Osteoblast (primary cell): ENCODE measurements around the gene AGTRAP. TPM values are rescaled to one million over a fixed set of nuclear protein-coding genes. Genes with fewer than 3 reads are reported as not detected.

Source experiments
- DNase-seq: peaks from one replicate; pipeline ENCODE4 v3.0.0; 2011; ENCODE audit warnings: low spot score, mixed read lengths; ENCODE audit not compliant: insufficient read length; ENCODE audit errors: missing footprints
- H2AFZ ChIP-seq: 2 replicates; pipeline ENCODE4 v1.6.0; 2011; ENCODE audit warnings: mild to moderate bottlenecking, low read length
- H3K27ac ChIP-seq: 2 replicates; pipeline ENCODE4 v1.5.1; 2011; ENCODE audit warnings: mild to moderate bottlenecking, low read depth, low read length, moderate library complexity
- H3K27me3 ChIP-seq: 2 replicates; pipeline ENCODE4 v1.6.0; 2012; ENCODE audit warnings: mild to moderate bottlenecking, control low read depth, inconsistent platforms, low read length, moderate library complexity; ENCODE audit not compliant: insufficient read depth
- H3K36me3 ChIP-seq: 2 replicates; pipeline ENCODE4 v1.5.1; 2011; ENCODE audit warnings: mild to moderate bottlenecking, low read length, control low read depth, moderate library complexity; ENCODE audit not compliant: insufficient read depth
- H3K4me1 ChIP-seq: 2 replicates; pipeline ENCODE4 v1.5.1; 2011; ENCODE audit warnings: mild to moderate bottlenecking, low read length, control low read depth, moderate library complexity; ENCODE audit not compliant: insufficient read depth
- H3K4me2 ChIP-seq: 2 replicates; pipeline ENCODE4 v1.6.0; 2011; ENCODE audit warnings: mild to moderate bottlenecking, low read length; ENCODE audit not compliant: insufficient read depth
- H3K4me3 ChIP-seq: fragments of 200-600 bp; sonication (generic); 3 replicates; pipeline ENCODE4 v1.5.1; 2012; ENCODE audit warnings: mild to moderate bottlenecking, low read length, inconsistent platforms; ENCODE audit not compliant: insufficient read depth
- H3K79me2 ChIP-seq: 2 replicates; pipeline ENCODE4 v1.6.0; 2012; ENCODE audit warnings: mild to moderate bottlenecking, low read length, control low read depth, inconsistent platforms; ENCODE audit not compliant: insufficient read depth
- H3K9me3 ChIP-seq: 2 replicates; pipeline ENCODE4 v1.5.1; 2011; ENCODE audit warnings: low read depth, low read length, control low read depth
- H4K20me1 ChIP-seq: 2 replicates; pipeline ENCODE4 v1.6.0; 2012; ENCODE audit warnings: mild to moderate bottlenecking, low read length, control low read depth; ENCODE audit not compliant: insufficient read depth
- total RNA-seq: library from RNA; depleted of rRNA; stranded (reverse); fragments of >200 nt; gene quantifications from 2 replicates; pipeline ENCODE4 v1.2.3, GENCODE V29; 2012
- TF ChIP-seq, protein P1 (sequence below): IDR thresholded peaks from 2 replicates; pipeline ENCODE4 v1.5.1; 2011; ENCODE audit warnings: mild to moderate bottlenecking, low read depth, low read length, moderate library complexity; ENCODE audit errors: extremely low read depth

The AGTRAP gene
- total RNA-seq, 1 donor: 56.5 TPM

DNA sequence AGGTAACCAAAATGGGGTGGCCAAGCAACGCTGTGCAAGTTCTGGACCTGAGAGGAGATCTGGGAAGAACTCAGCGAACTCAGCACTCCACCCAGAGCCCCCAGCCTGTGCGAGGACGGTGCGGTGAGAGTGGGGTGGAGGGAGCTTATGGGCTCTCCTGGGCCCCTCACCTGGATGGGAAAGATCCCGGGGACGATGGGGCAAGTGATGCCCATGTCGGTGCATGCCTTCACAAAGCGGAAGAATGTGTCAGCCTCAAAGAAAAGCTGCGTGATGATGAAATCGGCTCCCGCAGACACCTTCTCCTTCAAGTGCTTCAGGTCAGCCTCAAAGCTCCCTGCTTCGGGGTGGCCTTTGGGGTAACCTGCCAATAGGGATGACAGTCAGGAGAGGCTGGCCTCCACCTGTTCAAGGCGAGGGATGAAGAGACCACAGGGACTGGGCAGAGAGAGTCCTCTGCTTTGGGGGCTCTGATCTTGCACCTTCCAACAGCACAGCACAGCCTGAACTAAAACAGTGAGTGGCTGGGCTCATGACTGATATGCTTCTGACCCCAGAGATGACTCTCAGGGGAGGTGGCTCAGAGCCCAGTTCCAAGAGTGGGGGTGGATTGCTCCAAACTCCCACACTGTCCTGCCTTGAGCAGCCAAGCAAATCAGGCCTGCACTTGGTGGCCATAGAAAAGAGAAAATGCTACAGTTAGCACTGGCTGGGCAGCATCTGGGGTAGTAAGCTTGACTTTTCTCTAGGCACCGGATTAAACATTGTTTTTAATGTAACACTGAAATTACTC, 60.3 kb downstream of the AGTRAP start:
- TF ChIP-seq, protein P1, sequence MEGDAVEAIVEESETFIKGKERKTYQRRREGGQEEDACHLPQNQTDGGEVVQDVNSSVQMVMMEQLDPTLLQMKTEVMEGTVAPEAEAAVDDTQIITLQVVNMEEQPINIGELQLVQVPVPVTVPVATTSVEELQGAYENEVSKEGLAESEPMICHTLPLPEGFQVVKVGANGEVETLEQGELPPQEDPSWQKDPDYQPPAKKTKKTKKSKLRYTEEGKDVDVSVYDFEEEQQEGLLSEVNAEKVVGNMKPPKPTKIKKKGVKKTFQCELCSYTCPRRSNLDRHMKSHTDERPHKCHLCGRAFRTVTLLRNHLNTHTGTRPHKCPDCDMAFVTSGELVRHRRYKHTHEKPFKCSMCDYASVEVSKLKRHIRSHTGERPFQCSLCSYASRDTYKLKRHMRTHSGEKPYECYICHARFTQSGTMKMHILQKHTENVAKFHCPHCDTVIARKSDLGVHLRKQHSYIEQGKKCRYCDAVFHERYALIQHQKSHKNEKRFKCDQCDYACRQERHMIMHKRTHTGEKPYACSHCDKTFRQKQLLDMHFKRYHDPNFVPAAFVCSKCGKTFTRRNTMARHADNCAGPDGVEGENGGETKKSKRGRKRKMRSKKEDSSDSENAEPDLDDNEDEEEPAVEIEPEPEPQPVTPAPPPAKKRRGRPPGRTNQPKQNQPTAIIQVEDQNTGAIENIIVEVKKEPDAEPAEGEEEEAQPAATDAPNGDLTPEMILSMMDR: no peak
- no peak overlapping the region for H3K27ac ChIP-seq
- DNase-seq: peak; percentile 77

DNA sequence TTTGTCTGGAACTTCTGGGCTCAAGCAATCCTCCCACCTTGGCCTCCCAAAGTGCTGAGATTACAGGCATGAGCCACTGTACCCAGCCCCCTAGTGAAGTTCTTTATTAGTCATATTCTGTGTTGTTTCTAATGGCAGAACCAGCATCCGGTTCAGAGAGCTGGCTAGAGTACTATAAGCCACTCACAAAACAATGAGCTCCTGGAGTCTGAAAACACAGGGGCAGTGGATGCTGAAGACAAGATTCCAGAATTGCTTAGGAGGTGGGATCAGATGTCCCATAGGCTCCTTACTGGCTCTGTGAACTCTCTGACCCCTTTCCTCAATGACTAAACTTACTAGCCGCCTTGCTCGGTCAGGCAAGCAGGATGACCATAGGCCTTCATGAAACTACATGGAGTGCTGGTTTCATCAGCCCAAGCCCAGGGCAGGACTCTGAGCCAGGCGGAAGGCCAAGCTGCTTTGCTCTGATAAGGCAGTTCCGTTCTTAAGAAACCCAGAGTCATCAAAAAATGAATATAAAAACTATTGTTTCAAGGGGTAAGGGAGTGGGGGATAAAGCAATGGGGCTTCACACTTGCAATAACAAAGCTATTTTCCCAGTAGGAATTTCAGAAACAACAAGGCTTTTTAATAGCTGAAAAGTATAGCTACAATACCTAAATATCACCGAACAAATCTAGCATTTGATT, 61.7 kb downstream of the AGTRAP start:
- TF ChIP-seq, protein P1: no peak
- Histone ChIP-seq H4K20me1 (peaks cover 3% of the 10 kb centered on the region), H3K36me3 (peaks cover 35% of the 10 kb centered on the region), H3K9me3 (no peaks in the 10 kb centered on the region), H3K4me3 (no peak overlapping the region), H3K4me1 (peaks cover 17% of the 10 kb centered on the region), H2AFZ (no peak overlapping the region), H3K27ac (no peak overlapping the region), H3K4me2 (no peak overlapping the region), H3K79me2 (peaks cover 8% of the 10 kb centered on the region), H3K27me3 (no peaks in the 10 kb centered on the region)
- peak; percentile 85 for DNase-seq

More for the DNA sequence above, 60.3 kb downstream of the AGTRAP start:
- Histone ChIP-seq H3K4me2 (no peak overlapping the region), H3K36me3 (peaks cover 41% of the 10 kb centered on the region), H2AFZ (no peak overlapping the region), H4K20me1 (no peaks in the 10 kb centered on the region), H3K4me3 (no peak overlapping the region), H3K79me2 (no peaks in the 10 kb centered on the region), H3K9me3 (no peaks in the 10 kb centered on the region), H3K4me1 (peaks cover 10% of the 10 kb centered on the region), H3K27me3 (no peaks in the 10 kb centered on the region)

- Histone ChIP-seq H3K4me1 (peaks cover 31% of the 10 kb centered on the region), H3K4me3 (no peak overlapping the region), H2AFZ (no peak overlapping the region), H3K36me3 (peaks cover 29% of the 10 kb centered on the region), H3K27me3 (no peaks in the 10 kb centered on the region), H3K79me2 (peaks cover 15% of the 10 kb centered on the region), H4K20me1 (peaks cover 3% of the 10 kb centered on the region), H3K27ac (no peak overlapping the region), H3K9me3 (no peaks in the 10 kb centered on the region), H3K4me2 (no peak overlapping the region)
- TF ChIP-seq, protein P1: no peak
- no peak for DNase-seq
Observed at GRCh38 chr1:11799099-11799498, 63.2 kb downstream of the AGTRAP start.

- H3K4me1 ChIP-seq: peaks cover 39% of the 10 kb centered on the region
- TF ChIP-seq, protein P1: no peak
- no peaks in the 10 kb centered on the region for H3K27me3 ChIP-seq
- H3K4me2 ChIP-seq: no peak overlapping the region
- peaks cover 23% of the 10 kb centered on the region for H3K36me3 ChIP-seq
- no peak overlapping the region for H3K27ac ChIP-seq
- peaks cover 5% of the 10 kb centered on the region for H4K20me1 ChIP-seq
- no peaks in the 10 kb centered on the region for H3K9me3 ChIP-seq
- no peak overlapping the region for H2AFZ ChIP-seq
- H3K79me2 ChIP-seq: peaks cover 15% of the 10 kb centered on the region
- DNase-seq: no peak
- no peak overlapping the region for H3K4me3 ChIP-seq
Observed at GRCh38 chr1:11799896-11800295, 64.0 kb downstream of the AGTRAP start.
